H1 (cell line): ENCODE results near the gene SFXN4.
"Not testable (repeated sequence)": the region's sequence is repeated elsewhere in the genome, so short reads cannot be mapped to it uniquely, and the experiment has no call there.

Source experiments
- BRCA1 ChIP-seq: IDR thresholded peaks from 2 replicates; pipeline ENCODE4 v1.6.1; 2012; ENCODE audit warnings: low read depth, low read length, improper control_type of control experiment
- CBX5 ChIP-seq: fragments of 300-800, 300-1000 bp; sonication (generic); IDR thresholded peaks from 2 replicates; pipeline ENCODE4 v1.7.1; 2016; ENCODE audit warnings: antibody characterized with exemption, low read length, low read depth
- EP300 ChIP-seq, 2 experiments: IDR thresholded peaks; 1 replicate in 1 of 2; 2 replicates in 1 of 2; pipeline ENCODE4 v1.6.1; 2011 to 2012; ENCODE audit warnings: low read depth in 2 of 2, low read length in 2 of 2, mild to moderate bottlenecking in 2 of 2, borderline replicate concordance in 1 of 2, inconsistent platforms in 1 of 2, moderate library complexity in 1 of 2
- EZH2 ChIP-seq: fragments of 200-600 bp; sonication (generic); IDR thresholded peaks from 2 replicates; pipeline ENCODE4 v1.7.1; 2012; ENCODE audit warnings: low read depth, mild to moderate bottlenecking, moderate library complexity, low read length, inconsistent platforms; ENCODE audit not compliant: severe bottlenecking
- HDAC6 ChIP-seq: IDR thresholded peaks from one replicate; pipeline ENCODE4 v1.7.1; 2012; ENCODE audit warnings: low read depth, mild to moderate bottlenecking, inconsistent platforms, low read length, moderate library complexity
- JUN ChIP-seq: IDR thresholded peaks from 2 replicates; pipeline ENCODE4 v1.6.1; 2011; ENCODE audit warnings: low read depth, mild to moderate bottlenecking, improper control_type of control experiment, low read length
- JUND ChIP-seq: IDR thresholded peaks from 2 replicates; pipeline ENCODE4 v1.6.1; 2011; ENCODE audit warnings: mild to moderate bottlenecking, improper control_type of control experiment, low read length
- MAFK ChIP-seq: IDR thresholded peaks from 2 replicates; pipeline ENCODE4 v1.6.1; 2012; ENCODE audit warnings: low read depth, mild to moderate bottlenecking, improper control_type of control experiment, low read length
- POU5F1 ChIP-seq: IDR thresholded peaks from 2 replicates; pipeline ENCODE4 v1.6.1; 2011; ENCODE audit warnings: low read depth, mild to moderate bottlenecking, low read length, moderate library complexity
- YY1 ChIP-seq: IDR thresholded peaks from 2 replicates; pipeline ENCODE4 v1.6.1; 2011; ENCODE audit warnings: low read depth, mild to moderate bottlenecking, low read length
- TF ChIP-seq, protein P1 (sequence below), 3 experiments: IDR thresholded peaks; 1 replicate in 2 of 3; 2 replicates in 1 of 3; pipeline versions ENCODE4 v1.5.1 to v1.6.1; 2011; ENCODE audit warnings: low read length in 3 of 3, mild to moderate bottlenecking in 3 of 3, inconsistent platforms in 2 of 3, low read depth in 1 of 3, moderate library complexity in 1 of 3; ENCODE audit not compliant: insufficient read depth in 1 of 3; ENCODE audit errors: control extremely low read depth in 1 of 3
- TF ChIP-seq, protein P2 (sequence below): IDR thresholded peaks from 2 replicates; pipeline ENCODE4 v1.6.1; 2012; ENCODE audit warnings: inconsistent platforms

DNA sequence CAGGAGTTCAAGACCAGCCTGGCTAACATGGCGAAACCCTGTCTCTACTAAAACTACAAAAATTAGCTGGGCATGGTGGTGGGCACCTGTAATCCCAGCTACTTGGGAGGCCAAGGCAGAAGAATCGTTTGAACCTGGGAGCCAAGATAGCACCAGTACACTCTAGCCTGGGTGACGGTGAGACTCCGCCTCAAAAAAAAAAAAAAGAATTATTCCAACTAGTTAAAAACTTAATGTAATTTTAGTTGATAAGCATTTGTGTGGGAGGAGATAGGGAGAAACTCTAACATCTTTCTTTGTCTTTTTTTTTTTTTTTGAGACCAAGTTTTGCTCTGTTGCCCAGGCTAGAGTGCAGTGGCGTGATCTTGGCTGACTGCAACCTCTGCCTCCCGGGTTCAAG, 58.4 kb downstream of the SFXN4 start:
- TF ChIP-seq JUND; EZH2; MAFK; HDAC6; CBX5; JUN; POU5F1; EP300 (IDR thresholded peaks at IDR 0.05; ENCODE audit: borderline replicate concordance in 1 of 2, low read depth in 2 of 2, low read length in 2 of 2); BRCA1; YY1: not testable (repeated sequence)
- TF ChIP-seq, protein P1, sequence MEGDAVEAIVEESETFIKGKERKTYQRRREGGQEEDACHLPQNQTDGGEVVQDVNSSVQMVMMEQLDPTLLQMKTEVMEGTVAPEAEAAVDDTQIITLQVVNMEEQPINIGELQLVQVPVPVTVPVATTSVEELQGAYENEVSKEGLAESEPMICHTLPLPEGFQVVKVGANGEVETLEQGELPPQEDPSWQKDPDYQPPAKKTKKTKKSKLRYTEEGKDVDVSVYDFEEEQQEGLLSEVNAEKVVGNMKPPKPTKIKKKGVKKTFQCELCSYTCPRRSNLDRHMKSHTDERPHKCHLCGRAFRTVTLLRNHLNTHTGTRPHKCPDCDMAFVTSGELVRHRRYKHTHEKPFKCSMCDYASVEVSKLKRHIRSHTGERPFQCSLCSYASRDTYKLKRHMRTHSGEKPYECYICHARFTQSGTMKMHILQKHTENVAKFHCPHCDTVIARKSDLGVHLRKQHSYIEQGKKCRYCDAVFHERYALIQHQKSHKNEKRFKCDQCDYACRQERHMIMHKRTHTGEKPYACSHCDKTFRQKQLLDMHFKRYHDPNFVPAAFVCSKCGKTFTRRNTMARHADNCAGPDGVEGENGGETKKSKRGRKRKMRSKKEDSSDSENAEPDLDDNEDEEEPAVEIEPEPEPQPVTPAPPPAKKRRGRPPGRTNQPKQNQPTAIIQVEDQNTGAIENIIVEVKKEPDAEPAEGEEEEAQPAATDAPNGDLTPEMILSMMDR (IDR thresholded peaks at IDR 0.05; ENCODE audit: control extremely low read depth in 1 of 3, insufficient read depth in 1 of 3, low read depth in 1 of 3, low read length in 3 of 3), result not testable (repeated sequence)
- TF ChIP-seq, protein P2, sequence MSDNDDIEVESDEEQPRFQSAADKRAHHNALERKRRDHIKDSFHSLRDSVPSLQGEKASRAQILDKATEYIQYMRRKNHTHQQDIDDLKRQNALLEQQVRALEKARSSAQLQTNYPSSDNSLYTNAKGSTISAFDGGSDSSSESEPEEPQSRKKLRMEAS, result not testable (repeated sequence)
